ENCODE results near the gene ZNF286A.
"Not testable (repeated sequence)": the region's sequence is repeated elsewhere in the genome, so short reads cannot be mapped to it uniquely, and the experiment has no call there.

Gene ZNF286A

DNA sequence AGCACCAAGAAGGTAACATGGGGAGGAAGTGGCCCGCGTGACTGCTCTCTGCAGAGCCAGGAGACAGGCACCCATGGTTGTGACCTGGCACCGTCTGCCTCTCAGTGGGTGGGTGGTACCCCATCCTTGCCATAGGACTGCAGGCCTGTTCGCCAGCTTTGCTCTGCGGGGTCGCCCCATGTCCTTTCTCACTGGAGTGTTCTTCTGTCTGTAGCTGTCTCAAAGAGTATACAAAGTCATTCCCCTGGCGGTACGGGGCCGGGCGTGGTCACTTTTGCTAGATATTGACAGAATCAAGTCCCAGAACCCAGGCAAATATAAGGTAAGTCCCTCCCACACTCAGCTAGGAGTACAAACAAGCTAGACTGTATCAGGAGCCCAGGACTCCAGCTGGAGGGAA is 38.5 kb downstream of the ZNF286A start:
- no peaks in the 10 kb centered on the region for H3K4me1 ChIP-seq (ENCODE audit: control insufficient read depth, insufficient read depth, low read length)
- H3K27me3 ChIP-seq (ENCODE audit: control insufficient read depth, insufficient read depth, low read length, poor library complexity, severe bottlenecking), result no peaks in the 10 kb centered on the region
- H3K4me3 ChIP-seq (ENCODE audit: insufficient read depth, low read depth, low read length), result no peak overlapping the region
- H3K9me3 ChIP-seq (ENCODE audit: control insufficient read depth, low read length), result no peaks in the 10 kb centered on the region
- H3K27ac ChIP-seq (ENCODE audit: insufficient read depth, low read depth, low read length, poor library complexity, severe bottlenecking), result no peak overlapping the region
- WGBS, 2 experiments, result 93 to 96% methylated on average over 10 of the region's 10 CpGs
- H3K36me3 ChIP-seq (ENCODE audit: control insufficient read depth, insufficient read depth, low read length), result no peaks in the 10 kb centered on the region

DNA sequence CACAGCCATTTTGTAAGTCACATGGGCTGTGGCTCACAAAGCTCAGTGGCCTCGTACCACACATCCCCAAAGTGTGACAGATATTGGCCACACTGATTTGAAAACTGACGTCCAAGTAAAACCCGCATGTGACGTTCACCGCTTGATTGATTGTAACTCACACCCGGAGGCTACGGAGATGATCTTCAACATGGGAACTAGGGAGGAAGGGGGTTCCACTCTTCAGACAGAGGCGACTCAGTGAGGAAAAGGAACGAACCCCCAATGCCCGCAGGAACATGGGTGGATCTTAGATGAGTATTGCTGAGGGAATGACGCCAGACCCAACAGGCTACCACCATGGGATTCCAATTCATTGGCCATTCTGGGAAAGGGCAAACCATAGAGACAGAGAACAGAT is 39.7 kb downstream of the ZNF286A start:
- not testable (repeated sequence) for H3K4me1 ChIP-seq (ENCODE audit: control insufficient read depth, insufficient read depth, low read length); H3K27me3 ChIP-seq (ENCODE audit: control insufficient read depth, insufficient read depth, low read length, poor library complexity, severe bottlenecking); H3K9me3 ChIP-seq (ENCODE audit: control insufficient read depth, low read length); H3K36me3 ChIP-seq (ENCODE audit: control insufficient read depth, insufficient read depth, low read length); H3K27ac ChIP-seq (ENCODE audit: insufficient read depth, low read depth, low read length, poor library complexity, severe bottlenecking); H3K4me3 ChIP-seq (ENCODE audit: insufficient read depth, low read depth, low read length)
- 85 to 94% methylated on average over 10 of the region's 11 CpGs for WGBS, 2 experiments

DNA sequence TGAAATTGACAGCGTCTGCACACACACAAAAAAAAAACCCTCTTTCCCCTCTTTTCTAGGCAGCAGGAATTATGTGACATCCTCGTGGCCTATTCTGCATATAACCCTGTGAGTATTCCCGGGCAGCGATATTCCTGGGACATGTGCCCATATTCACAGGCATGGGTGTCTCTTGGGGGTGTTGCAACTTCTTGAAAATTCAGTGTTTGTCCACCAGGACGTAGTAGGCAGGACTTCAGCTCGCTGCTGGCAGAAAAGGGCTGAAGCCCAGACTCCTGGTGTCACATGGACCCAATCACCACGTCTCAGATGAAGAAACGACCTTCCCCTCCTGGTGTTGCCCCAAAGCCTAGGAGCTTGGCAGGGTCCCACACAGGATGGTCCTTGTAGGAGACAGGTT is 40.5 kb downstream of the ZNF286A start:
- not testable (repeated sequence) for H3K27ac ChIP-seq (ENCODE audit: insufficient read depth, low read depth, low read length, poor library complexity, severe bottlenecking); H3K27me3 ChIP-seq (ENCODE audit: control insufficient read depth, insufficient read depth, low read length, poor library complexity, severe bottlenecking); H3K36me3 ChIP-seq (ENCODE audit: control insufficient read depth, insufficient read depth, low read length); H3K4me3 ChIP-seq (ENCODE audit: insufficient read depth, low read depth, low read length); H3K4me1 ChIP-seq (ENCODE audit: control insufficient read depth, insufficient read depth, low read length); H3K9me3 ChIP-seq (ENCODE audit: control insufficient read depth, low read length)
- WGBS, 2 experiments, result 91% methylated on average over 8 of the region's 8 CpGs

DNA sequence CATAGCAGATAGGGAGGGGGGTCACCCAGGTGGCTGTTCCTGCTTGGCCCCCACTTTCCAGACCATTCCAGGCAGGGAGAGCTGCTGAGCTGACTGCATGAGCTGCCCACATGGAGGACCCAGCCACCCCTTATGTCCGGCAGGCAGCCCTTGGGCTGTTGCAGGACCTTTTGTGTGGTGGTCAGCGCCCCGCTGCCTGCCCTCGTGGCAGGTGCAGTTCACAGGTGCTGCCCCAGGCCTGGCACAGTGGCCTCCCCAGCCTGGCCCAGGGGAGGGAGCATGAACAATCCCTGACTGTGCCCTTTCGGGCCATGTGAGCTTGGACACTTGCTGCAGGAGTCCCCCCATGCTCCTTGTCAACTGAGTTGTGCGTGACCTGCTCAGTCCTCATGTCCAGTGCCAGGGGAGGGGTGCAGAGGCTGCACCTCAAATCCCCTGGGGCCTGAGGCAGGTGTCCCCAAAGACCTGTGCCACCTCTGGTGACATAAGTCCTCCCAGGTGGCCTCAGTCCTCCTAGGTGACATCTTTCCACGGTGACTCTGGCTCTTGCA is 41.1 kb downstream of the ZNF286A start:
- no peaks in the 10 kb centered on the region for H3K9me3 ChIP-seq (ENCODE audit: control insufficient read depth, low read length)
- no peak overlapping the region for H3K4me3 ChIP-seq (ENCODE audit: insufficient read depth, low read depth, low read length)
- peaks cover 6% of the 10 kb centered on the region for H3K4me1 ChIP-seq (ENCODE audit: control insufficient read depth, insufficient read depth, low read length)
- no peak overlapping the region for H3K27ac ChIP-seq (ENCODE audit: insufficient read depth, low read depth, low read length, poor library complexity, severe bottlenecking)
- no peaks in the 10 kb centered on the region for H3K27me3 ChIP-seq (ENCODE audit: control insufficient read depth, insufficient read depth, low read length, poor library complexity, severe bottlenecking)
- WGBS, 2 experiments, result 94 to 97% methylated on average over 7 of the region's 7 CpGs
- H3K36me3 ChIP-seq (ENCODE audit: control insufficient read depth, insufficient read depth, low read length), result no peaks in the 10 kb centered on the region

DNA sequence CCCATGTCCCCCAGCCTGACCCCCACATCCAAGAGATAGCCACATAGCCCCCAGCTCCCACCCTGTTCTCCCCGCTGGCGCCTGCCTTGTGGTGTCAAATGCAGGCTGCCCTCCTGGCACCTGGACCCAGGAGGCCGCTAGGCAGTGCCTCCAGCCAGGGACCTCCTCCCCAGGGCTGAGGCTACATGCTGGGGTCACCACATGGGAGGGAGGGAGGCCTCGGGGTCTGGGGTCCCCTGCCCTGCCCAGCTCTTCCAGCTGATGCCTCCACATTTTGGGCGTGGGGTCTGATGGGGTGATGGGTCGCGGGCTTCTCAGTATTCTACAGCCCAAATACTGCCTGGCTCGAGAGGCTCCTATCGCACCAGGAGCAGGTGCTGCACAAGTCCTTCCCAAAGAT is 42.1 kb downstream of the ZNF286A start:
- H3K4me3 ChIP-seq (ENCODE audit: insufficient read depth, low read depth, low read length), result no peak overlapping the region
- H3K27me3 ChIP-seq (ENCODE audit: control insufficient read depth, insufficient read depth, low read length, poor library complexity, severe bottlenecking), result no peaks in the 10 kb centered on the region
- H3K36me3 ChIP-seq (ENCODE audit: control insufficient read depth, insufficient read depth, low read length), result no peaks in the 10 kb centered on the region
- 92 to 95% methylated on average over 9 of the region's 9 CpGs for WGBS, 2 experiments
- no peak overlapping the region for H3K27ac ChIP-seq (ENCODE audit: insufficient read depth, low read depth, low read length, poor library complexity, severe bottlenecking)
- peaks cover 6% of the 10 kb centered on the region for H3K4me1 ChIP-seq (ENCODE audit: control insufficient read depth, insufficient read depth, low read length)
- no peaks in the 10 kb centered on the region for H3K9me3 ChIP-seq (ENCODE audit: control insufficient read depth, low read length)

DNA sequence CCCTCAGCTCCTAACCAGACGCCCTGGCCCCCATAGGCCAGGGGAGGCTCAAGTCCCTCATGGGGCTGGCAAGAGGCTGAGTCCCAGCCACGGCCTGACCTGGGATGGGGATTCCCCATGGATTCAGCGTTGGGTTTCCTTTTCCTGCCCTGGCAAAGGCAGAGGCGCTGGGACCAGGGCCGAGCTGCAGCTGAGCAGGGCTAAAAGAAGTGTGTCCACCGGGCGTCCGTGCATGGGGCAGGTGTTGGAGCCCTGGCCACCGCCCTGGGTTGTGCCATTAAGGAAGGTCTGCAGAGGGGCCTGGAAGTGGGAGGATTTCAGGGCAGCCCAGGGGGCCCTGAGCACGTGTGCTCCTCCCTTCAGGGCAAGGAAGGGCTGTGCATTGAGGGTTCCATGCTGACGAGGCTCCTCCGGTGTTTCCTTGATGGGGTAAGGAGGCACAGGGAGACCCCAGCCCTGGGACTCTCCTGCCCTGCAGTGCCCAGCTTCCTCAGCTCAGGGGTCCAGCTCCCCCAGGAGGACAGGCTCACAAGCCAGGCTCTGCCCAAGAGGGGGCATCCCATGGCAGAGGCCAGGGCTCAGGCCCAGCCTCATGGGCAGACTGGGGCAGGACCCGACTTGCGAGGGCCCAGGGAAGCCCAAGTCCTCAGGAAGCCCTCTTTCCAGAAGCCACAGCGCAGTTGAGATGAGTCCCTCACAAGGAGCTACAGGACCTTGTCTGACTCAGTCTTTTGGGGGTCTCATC is 42.7 kb downstream of the ZNF286A start:
- no peaks in the 10 kb centered on the region for H3K27me3 ChIP-seq (ENCODE audit: control insufficient read depth, insufficient read depth, low read length, poor library complexity, severe bottlenecking)
- 91 to 94% methylated on average over 15 of the region's 15 CpGs for WGBS, 2 experiments
- peaks cover 6% of the 10 kb centered on the region for H3K4me1 ChIP-seq (ENCODE audit: control insufficient read depth, insufficient read depth, low read length)
- no peak overlapping the region for H3K27ac ChIP-seq (ENCODE audit: insufficient read depth, low read depth, low read length, poor library complexity, severe bottlenecking)
- no peaks in the 10 kb centered on the region for H3K36me3 ChIP-seq (ENCODE audit: control insufficient read depth, insufficient read depth, low read length)
- H3K4me3 ChIP-seq (ENCODE audit: insufficient read depth, low read depth, low read length), result no peak overlapping the region
- no peaks in the 10 kb centered on the region for H3K9me3 ChIP-seq (ENCODE audit: control insufficient read depth, low read length)

DNA sequence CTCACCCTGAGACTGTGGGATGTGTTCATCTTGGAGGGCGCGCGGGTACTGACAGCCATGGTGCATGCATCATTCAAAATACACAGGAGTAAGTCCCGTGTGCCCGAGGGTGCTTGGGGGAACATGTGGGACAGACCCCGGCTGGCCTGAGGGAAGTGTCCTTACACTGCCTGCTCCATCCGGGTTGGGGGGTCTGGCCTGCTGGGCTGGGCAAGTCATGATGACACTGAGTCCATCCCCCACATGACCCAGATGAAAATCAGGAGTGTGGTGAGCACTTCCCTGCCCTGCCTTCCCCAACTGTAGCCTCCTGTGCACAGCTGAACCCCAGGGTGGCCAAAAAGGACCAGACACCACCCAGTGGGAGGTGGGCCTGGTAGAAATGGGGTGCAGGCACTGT is 43.4 kb downstream of the ZNF286A start:
- Histone ChIP-seq H3K4me3 (ENCODE audit: insufficient read depth, low read depth, low read length) (no peak overlapping the region), H3K9me3 (ENCODE audit: control insufficient read depth, low read length) (no peaks in the 10 kb centered on the region), H3K27me3 (ENCODE audit: control insufficient read depth, insufficient read depth, low read length, poor library complexity, severe bottlenecking) (no peaks in the 10 kb centered on the region), H3K36me3 (ENCODE audit: control insufficient read depth, insufficient read depth, low read length) (no peaks in the 10 kb centered on the region), H3K27ac (ENCODE audit: insufficient read depth, low read depth, low read length, poor library complexity, severe bottlenecking) (no peak overlapping the region), H3K4me1 (ENCODE audit: control insufficient read depth, insufficient read depth, low read length) (peaks cover 6% of the 10 kb centered on the region)
- WGBS, 2 experiments, result 96 to 97% methylated on average over 7 of the region's 7 CpGs

DNA sequence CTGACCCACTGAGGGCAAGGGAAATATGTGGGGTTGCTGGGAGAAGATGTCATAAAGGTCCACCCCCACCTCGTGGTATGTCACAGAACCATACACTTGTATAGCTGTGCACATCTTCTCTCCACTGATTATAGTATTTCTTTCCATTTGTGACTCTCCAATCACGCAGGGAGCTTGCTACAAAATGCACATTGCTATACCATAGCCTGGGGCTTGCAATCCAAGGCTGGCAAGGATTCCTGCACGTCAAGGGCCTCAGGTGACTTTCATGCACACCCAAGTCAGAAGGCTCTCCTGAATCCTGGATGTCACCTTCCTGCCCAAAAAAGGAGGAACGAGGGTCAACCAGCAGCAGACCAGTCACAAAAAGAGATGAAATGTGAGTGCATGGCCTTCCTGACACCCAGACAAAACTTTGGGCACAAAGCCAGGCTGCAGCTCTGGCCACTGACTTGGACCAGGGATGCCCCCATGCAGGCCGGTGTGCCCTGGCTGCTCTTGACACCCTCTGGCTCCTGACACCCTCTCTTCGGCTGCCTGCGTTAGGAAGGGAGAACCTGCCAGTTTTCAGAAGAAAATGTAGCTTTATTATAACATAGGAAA is 44.6 kb downstream of the ZNF286A start:
- Histone ChIP-seq H3K27me3 (ENCODE audit: control insufficient read depth, insufficient read depth, low read length, poor library complexity, severe bottlenecking) (no peaks in the 10 kb centered on the region), H3K9me3 (ENCODE audit: control insufficient read depth, low read length) (no peaks in the 10 kb centered on the region), H3K4me1 (ENCODE audit: control insufficient read depth, insufficient read depth, low read length) (peaks cover 6% of the 10 kb centered on the region), H3K27ac (ENCODE audit: insufficient read depth, low read depth, low read length, poor library complexity, severe bottlenecking) (no peak overlapping the region), H3K36me3 (ENCODE audit: control insufficient read depth, insufficient read depth, low read length) (no peaks in the 10 kb centered on the region), H3K4me3 (ENCODE audit: insufficient read depth, low read depth, low read length) (no peak overlapping the region)
- 78 to 85% methylated on average over 7 of the region's 7 CpGs for WGBS, 2 experiments

DNA sequence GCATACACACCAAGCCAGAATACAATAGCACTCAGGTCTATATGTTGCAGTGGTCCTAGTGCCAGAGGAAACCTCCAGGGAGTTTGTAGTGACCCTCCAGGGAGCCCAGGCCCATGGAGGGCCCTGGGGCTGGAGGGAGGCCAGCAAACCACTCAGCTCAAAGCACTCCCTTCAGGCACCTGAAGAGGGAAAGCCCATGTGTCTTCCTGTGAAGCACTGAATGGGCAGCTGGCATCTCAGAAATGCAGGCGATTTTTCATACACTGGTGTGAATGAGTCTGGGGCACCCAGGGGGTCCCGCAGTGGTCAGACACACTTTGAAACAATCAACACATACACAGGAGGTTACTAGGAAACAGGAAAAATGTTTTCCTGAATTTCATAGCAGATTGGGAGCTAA is 45.3 kb downstream of the ZNF286A start:
- H3K36me3 ChIP-seq (ENCODE audit: control insufficient read depth, insufficient read depth, low read length), result no peaks in the 10 kb centered on the region
- H3K27ac ChIP-seq (ENCODE audit: insufficient read depth, low read depth, low read length, poor library complexity, severe bottlenecking), result no peak overlapping the region
- no peak overlapping the region for H3K4me3 ChIP-seq (ENCODE audit: insufficient read depth, low read depth, low read length)
- H3K4me1 ChIP-seq (ENCODE audit: control insufficient read depth, insufficient read depth, low read length), result peaks cover 6% of the 10 kb centered on the region
- 81 to 82% methylated on average over 2 of the region's 2 CpGs for WGBS, 2 experiments
- no peaks in the 10 kb centered on the region for H3K9me3 ChIP-seq (ENCODE audit: control insufficient read depth, low read length)
- no peaks in the 10 kb centered on the region for H3K27me3 ChIP-seq (ENCODE audit: control insufficient read depth, insufficient read depth, low read length, poor library complexity, severe bottlenecking)

DNA sequence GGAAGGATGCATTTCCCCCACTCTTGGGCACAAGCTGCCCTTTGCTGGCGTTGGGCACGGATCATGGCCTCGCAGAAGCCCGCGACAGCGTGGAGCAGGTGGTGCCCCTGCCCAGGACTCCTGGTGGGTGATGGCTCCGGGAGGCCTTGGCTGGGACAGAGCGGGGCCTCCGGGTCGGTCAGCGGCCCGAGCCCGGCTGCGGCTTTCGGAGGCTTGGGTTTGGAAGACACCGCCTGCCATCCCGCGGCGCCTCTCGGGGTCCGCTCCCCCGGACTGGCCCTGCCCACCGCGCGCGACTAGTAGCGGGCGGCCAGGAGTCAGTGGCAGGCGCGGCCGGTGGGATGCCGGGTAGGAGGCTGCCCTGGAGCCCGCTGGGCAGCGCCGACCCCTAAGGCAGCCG is 49.9 kb downstream of the ZNF286A start:
- H3K4me1 ChIP-seq (ENCODE audit: control insufficient read depth, insufficient read depth, low read length); H3K36me3 ChIP-seq (ENCODE audit: control insufficient read depth, insufficient read depth, low read length): not testable (repeated sequence)
- WGBS, 2 experiments, result 97 to 98% methylated on average over 36 of the region's 36 CpGs

More for the DNA sequence above, 49.9 kb downstream of the ZNF286A start:
- H3K27me3 ChIP-seq (ENCODE audit: control insufficient read depth, insufficient read depth, low read length, poor library complexity, severe bottlenecking); H3K27ac ChIP-seq (ENCODE audit: insufficient read depth, low read depth, low read length, poor library complexity, severe bottlenecking); H3K9me3 ChIP-seq (ENCODE audit: control insufficient read depth, low read length); H3K4me3 ChIP-seq (ENCODE audit: insufficient read depth, low read depth, low read length): not testable (repeated sequence)

Measured in ectodermal cell (in vitro differentiated cells).